HG03060 (cell line): Measurements from ENCODE around the gene ABCD2.
"Not testable (repeated sequence)": the region's sequence is repeated elsewhere in the genome, so short reads cannot be mapped to it uniquely, and the experiment has no call there.

Experiments
- ATAC-seq: cut with Tn5 transposase; IDR thresholded peaks from one replicate; pipeline ENCODE4 v1.9.1; 2021; ENCODE audit warnings: low read depth, moderate number of reproducible peaks; ENCODE audit not compliant: unreplicated experiment

The ABCD2 gene

GRCh38 chr12:39544211-39544610, 75.4 kb downstream of the ABCD2 start:
- not testable (repeated sequence) for ATAC-seq

GRCh38 chr12:39541471-39541870, 78.1 kb downstream of the ABCD2 start:
- ATAC-seq, result no peak

- no peak for ATAC-seq
Measured at GRCh38 chr12:39538679-39539104, 80.9 kb downstream of the ABCD2 start.

- ATAC-seq, result no peak
Measured at GRCh38 chr12:39533951-39534350, 85.7 kb downstream of the ABCD2 start.

GRCh38 chr12:39532448-39532847, 87.2 kb downstream of the ABCD2 start:
- ATAC-seq, result no peak

- no peak for ATAC-seq
Measured at GRCh38 chr12:39526974-39527373, 92.6 kb downstream of the ABCD2 start.

- ATAC-seq, result not testable (repeated sequence)
Measured at GRCh38 chr12:39522167-39522566, 97.4 kb downstream of the ABCD2 start.

GRCh38 chr12:39510001-39510400, 109.6 kb downstream of the ABCD2 start:
- no peak for ATAC-seq

- no peak for ATAC-seq
Measured at GRCh38 chr12:39505554-39505953, 114.0 kb downstream of the ABCD2 start.

- no peak for ATAC-seq
Measured at GRCh38 chr12:39505023-39505422, 114.6 kb downstream of the ABCD2 start.

- ATAC-seq, result no peak
Measured at GRCh38 chr12:39503439-39503838, 116.2 kb downstream of the ABCD2 start.

GRCh38 chr12:39502726-39503125, 116.9 kb downstream of the ABCD2 start:
- ATAC-seq, result no peak
